NK-92 (cell line): ENCODE measurements around the gene TMEM272.

ENCODE experiments used
- DNase-seq: peaks from one replicate; lab custom pipeline; 2025; ENCODE audit not compliant: unreplicated experiment; lab: John Stamatoyannopoulos, UW

Gene TMEM272

GRCh38 chr13:51844862-51845573, at the start of gene TMEM272:
Gene TMEM272 (minus strand): TSS chr13:51845177. CDS start chr13:51838530, 6,647 bp downstream.
- no peak for DNase-seq

DNA sequence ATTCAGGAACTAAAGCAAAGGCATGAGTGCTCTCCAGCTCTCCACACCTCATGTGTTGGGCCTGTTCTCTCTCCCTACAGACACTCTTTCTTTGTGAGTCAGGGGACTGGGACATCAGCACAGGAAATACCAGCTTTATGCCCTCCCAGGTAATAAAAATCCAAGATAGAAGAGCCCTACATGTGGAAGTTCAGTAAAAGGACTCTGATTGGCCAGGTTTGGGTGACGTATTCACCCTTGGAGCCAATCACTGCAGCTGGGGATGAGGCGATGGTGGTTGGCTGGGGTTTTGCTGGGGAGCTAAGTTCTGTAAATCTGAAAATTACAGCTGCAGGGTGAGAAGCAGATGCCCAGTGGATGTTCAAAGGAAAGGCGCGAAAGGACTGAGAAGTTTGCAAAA, 49.3 kb upstream of the TMEM272 start:
- DNase-seq, result no peak

DNA sequence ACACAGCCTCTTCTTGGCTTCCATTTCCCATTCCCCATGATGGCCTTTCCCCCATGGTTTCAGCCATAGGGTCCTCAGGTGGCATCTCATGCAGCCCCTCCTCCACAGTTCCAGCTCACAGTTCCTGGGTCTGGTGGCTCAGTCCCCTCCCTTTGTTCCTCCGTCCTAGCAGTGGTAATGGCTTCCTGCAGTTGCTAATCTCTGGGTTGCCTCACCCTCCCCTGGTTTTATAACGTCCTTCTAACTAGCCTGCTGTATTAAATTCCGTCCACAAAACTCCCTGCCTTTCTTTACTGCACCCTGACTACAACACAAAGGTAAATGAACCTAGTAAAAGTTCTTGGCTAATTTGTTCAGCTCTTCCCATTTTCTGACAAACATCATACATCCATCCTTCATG, 47.7 kb upstream of the TMEM272 start:
- no peak for DNase-seq

- DNase-seq, result no peak
These were observed 42.5 kb upstream of the TMEM272 start for GRCh38 chr13:51887468-51887867.

DNA sequence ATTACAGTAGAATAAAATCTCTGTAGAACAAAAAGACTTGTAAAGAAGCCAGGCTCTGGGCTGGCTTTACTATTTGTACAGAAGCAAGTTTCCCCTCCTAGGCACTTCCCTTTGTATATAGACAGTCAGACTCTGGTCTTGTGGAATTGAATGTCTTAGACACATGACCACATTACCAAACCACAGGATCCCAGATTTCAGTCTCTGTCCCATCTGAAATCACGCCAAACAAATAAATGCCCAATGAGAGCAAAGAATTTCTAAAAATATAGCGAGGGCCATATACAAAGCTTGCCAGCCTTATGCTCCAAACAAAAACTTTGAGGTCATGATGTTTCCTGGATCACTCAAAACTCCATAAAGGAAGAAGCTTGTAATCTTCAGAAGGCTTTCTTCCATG, 40.7 kb upstream of the TMEM272 start:
- no peak for DNase-seq

DNA sequence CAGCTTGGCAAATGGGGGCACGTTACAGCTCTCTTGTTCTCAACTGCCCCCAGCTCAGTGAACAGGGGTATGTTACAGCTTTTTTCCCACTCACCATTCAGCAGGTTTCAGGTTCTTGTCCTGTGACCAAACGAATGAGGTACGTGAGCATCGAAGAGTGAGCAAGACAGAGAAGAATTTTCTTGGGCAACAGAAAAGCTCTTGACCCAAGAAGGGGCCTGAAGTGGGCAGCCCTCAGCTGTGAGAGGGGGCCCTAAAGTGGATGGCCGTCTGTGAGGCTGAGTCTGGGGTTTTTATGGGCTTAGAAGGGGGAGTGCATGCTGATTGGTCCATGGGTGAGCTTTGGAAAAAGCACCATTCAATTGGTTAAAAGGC, 38.2 kb upstream of the TMEM272 start:
- no peak for DNase-seq

DNA sequence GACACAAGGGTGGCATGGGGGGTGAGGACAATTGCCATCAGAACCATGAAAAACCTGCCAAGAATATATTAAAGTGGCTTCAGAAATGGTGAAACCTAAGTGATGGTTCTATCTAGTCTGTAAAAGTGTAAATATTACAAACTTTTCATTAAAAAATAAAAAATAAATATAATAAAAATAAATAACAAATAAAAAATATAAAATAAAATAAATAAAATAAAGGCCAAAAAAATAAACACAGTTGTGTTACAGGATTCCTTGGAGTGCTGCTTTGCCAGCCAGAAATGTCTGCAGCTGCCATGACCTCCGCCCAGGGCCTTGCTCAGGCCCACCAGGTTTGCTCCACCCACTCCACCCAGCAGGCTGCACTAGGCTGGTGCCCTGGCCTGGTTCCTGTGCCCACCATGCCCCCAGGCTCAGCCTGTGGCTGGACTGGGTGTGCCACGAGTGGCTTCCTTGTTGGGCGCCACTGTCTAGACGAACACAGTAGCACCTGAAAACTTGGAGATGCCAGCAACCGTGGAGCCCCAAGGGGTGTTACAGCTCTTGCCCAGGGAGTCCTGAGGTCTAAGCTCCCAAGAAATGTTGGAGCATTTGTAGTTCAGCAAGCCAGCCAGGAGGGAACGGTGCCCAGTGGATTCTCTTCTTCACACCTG, 37.7 kb upstream of the TMEM272 start:
- DNase-seq, result no peak

DNA sequence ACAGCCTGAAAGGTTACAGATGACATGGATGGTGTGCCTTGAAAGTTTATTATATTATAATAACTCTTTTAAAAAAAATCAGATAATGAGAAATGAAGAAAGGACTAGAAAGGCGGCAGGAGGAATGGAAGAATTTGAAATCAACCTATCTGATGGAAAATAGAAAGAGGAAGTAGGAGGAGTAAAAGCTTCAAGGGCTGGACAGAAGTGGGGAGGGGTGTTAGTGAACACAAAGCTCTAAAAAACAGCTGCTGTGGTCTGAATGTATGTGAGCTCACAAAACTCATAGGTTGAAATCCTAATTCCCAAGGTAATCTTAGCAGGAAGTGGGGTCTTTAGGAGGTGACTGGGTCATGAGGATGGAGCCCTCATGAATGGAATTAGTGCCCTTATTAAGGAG, 36.3 kb upstream of the TMEM272 start:
- no peak for DNase-seq

DNA sequence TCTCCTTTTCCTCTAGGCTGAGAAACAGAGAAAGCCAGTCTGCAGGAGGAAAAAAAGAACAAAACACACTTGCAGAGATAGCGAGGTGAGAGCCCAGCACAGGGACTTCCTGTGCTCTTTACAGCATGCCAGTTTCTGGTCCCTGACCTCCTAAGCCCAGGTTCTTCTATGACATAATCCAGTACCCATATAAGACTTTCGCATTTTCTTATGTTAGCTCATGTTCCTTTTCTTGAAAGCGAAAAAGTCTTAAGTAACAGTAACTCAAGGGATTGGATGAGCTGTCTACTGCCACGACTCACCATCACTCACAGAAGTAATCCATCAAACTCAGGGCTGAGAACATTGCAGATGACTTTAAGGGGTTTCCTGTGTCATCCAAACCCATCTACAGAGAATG, 34.2 kb upstream of the TMEM272 start:
- no peak for DNase-seq

DNA sequence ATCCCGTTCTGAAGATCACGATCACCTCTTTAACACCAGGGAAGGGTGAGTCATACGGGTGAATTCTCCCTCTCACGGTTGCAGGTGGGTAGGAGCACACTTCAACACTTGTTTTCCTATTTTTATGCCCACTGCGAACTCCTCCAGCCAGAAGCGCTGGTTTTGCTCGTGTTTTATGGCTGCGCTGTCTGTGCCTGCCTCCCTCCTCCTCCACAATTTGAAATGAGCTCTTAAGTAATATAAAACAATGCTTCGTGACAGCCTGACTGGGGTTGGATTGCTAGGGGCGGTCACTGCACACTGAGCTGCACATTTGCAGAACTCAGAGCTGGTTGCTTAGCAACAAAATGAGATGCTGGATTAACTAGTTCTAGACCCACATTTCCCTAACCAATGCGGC, 29.7 kb upstream of the TMEM272 start:
- DNase-seq, result no peak

- DNase-seq, result no peak
These were observed 28.9 kb upstream of the TMEM272 start for GRCh38 chr13:51873837-51874236.

DNA sequence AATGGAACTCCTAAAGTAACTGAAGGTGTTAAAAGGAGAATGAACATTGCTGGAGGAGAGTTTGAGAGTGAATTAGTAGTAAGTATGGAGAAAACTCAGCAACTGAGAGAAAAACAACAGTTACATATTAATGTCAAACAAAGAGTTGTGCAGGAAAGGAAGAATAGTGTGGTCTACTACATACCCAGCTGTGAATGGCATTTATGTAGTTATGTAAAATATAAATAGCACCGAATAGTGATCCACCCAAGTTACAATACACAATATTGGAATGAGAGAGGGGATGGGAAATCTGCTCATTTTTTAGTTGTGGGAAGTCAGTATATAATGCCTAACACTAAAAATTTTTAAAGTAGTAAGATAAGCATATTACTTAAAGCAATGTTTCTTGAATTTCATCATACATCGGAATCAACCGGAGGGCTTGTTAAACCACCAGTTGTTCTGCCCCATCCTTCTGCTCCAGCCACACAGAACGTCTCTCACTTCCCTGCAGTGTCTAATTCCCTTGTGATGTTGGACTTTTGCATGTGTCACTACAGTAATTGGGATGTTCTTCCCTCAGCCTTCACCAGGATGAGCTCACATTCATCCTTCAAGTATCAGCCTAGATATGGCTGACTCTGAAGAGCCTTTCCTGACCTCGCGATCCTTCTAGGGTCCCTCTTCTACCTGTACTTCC, 28.3 kb upstream of the TMEM272 start:
- no peak for DNase-seq

- DNase-seq, result no peak
These were observed 25.6 kb upstream of the TMEM272 start for GRCh38 chr13:51870616-51871015.

DNA sequence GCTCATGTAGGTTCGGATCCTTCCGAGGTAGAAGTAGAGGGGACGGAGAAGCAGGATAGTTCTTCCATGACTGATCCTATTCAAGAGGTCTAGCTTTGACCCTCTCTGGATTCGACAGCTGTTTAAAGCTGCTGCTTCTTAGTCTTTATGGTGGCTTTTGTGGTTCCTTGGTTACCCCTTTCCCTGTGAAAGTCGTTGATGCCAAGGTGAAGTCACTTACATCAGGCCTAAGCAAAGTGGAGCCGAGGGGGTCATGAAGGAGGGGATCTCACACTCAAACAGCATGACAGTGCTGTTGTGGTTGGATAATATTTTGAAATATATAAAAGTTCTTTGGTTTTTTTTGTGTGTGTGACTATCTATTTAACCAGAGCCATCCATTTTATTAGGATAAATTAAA, 24.9 kb upstream of the TMEM272 start:
- no peak for DNase-seq

DNA sequence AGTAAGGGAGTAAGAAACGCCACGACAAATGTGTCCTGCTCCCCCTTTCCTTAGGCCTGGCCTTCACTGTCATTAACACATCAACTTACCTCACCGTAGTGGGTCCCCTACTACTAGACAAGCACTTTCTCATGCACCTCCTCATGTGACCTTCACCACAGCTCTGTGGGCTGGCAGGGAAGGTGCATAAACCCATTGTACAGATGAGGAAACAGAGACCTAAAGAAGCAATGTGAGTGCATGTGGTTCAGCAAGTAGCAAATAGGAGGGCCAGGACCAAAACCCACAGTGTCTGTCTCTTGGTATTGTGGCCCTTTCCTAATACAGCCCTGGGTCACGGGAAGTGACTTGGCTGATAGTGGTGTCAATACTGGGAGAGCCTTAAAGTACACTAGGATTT, 22.1 kb upstream of the TMEM272 start:
- no peak for DNase-seq

DNA sequence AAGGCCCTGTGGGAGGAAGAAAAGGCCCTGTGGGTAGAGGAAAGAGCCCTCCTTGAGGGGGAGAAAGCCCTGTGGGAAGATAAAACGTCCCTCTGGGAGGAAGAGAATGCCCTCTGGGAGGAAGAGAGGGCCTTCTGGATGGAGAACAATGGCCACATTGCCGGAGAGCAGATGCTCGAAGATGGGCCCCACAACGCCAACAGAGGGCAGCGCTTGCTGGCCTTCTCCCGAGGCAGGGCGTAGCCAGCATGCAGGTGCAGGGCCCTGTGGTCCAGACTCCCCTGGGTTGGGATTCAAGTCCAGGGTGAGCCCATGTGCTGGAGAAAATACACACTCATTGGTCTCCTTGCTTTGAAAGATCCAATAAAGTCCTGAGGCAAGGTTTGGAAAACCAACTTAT, 20.9 kb upstream of the TMEM272 start:
- no peak for DNase-seq

DNA sequence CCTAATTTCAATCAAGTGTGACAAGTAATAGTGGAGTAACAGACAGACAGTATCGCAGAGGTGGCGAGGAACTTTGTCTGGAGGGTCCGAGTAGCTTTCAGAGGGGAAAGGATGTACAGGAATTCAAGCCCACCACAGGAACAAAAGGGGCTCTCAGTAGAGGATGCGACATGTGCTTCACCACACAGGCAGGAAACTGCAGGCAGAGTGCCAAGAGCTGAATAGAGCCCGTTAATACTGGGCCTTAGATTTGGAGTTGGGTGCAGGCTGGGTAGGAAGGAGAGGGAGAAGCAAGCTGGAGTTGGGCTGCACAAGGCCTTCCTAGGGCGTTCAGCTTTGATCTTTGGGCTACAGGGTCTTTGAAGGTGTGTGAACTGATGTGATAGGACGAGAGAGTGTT, 18.0 kb upstream of the TMEM272 start:
- no peak for DNase-seq

- no peak for DNase-seq
These were observed 16.8 kb upstream of the TMEM272 start, which contains the start of gene CCDC70 for GRCh38 chr13:51861723-51862300. Gene CCDC70 (plus strand): TSS chr13:51861969. CDS start chr13:51865412, 3,443 bp downstream.

- no peak for DNase-seq
These were observed 13.7 kb upstream of the TMEM272 start for GRCh38 chr13:51858433-51859247.

- no peak for DNase-seq
These were observed 12.0 kb upstream of the TMEM272 start for GRCh38 chr13:51856998-51857397.
